HepG2 (cell line): ENCODE measurements around the gene ABCB6. TPM values are rescaled to one million over a fixed set of nuclear protein-coding genes. Genes with fewer than 3 reads are reported as not detected.

Experiments
- CREM ChIP-seq, 2 experiments: sonication (generic) in 1 of 2; formaldehyde crosslinking in 1 of 2; IDR thresholded peaks; 2 replicates each; pipeline versions ENCODE4 v1.4.0 to v1.6.1; 2016 to 2020; ENCODE audit warnings: antibody characterized with exemption in 1 of 2, mild to moderate bottlenecking in 1 of 2, missing genetic modification reagents in 1 of 2
- GMEB2 ChIP-seq: IDR thresholded peaks from 2 replicates; pipeline ENCODE4 v1.6.1; 2016; ENCODE audit warnings: missing biosample characterization, missing genetic modification reagents, low read depth
- KIAA2018 ChIP-seq: sonication (generic); formaldehyde crosslinking; IDR thresholded peaks from 2 replicates; pipeline ENCODE4 v1.5.0; 2020; ENCODE audit warnings: mild to moderate bottlenecking, missing genetic modification reagents, borderline replicate concordance
- POGZ ChIP-seq: sonication (generic); formaldehyde crosslinking; IDR thresholded peaks from 2 replicates; pipeline ENCODE4 v1.4.0; 2020; ENCODE audit warnings: mild to moderate bottlenecking, missing genetic modification reagents
- RBFOX2 ChIP-seq: fragments of 200-400 bp; formaldehyde crosslinking; IDR thresholded peaks from 2 replicates; pipeline ENCODE4 v1.6.1; 2017; ENCODE audit warnings: low read depth, mild to moderate bottlenecking, low read length
- SMARCC2 ChIP-seq: fragments of 450-650 bp; IDR thresholded peaks from 2 replicates; pipeline ENCODE4 v1.6.1; 2017; ENCODE audit warnings: antibody characterized with exemption, mild to moderate bottlenecking
- SYNCRIP ChIP-seq: fragments of 200-400 bp; formaldehyde crosslinking; IDR thresholded peaks from 2 replicates; pipeline ENCODE4 v1.6.1; 2018; ENCODE audit warnings: mild to moderate bottlenecking, low read depth, low read length; ENCODE audit not compliant: insufficient read depth
- UBTF ChIP-seq: sonication (generic); formaldehyde crosslinking; IDR thresholded peaks from 2 replicates; pipeline ENCODE4 v1.4.0; 2020; ENCODE audit warnings: mild to moderate bottlenecking, missing genetic modification reagents
- ZC3H13 ChIP-seq: sonication (generic); formaldehyde crosslinking; IDR thresholded peaks from 2 replicates; pipeline ENCODE4 v1.8.1; 2023; ENCODE audit warnings: mild to moderate bottlenecking, missing genetic modification reagents, moderate library complexity
- ZNF124 ChIP-seq: sonication (generic); formaldehyde crosslinking; IDR thresholded peaks from 2 replicates; pipeline ENCODE4 v1.4.0; 2020; ENCODE audit warnings: missing genetic modification reagents
- ZNF543 ChIP-seq: sonication (generic); formaldehyde crosslinking; IDR thresholded peaks from 2 replicates; pipeline ENCODE4 v1.4.0; 2020; ENCODE audit warnings: mild to moderate bottlenecking, missing genetic modification reagents
- ZNF564 ChIP-seq: sonication (generic); formaldehyde crosslinking; IDR thresholded peaks from 2 replicates; pipeline ENCODE4 v1.8.1; 2023; ENCODE audit warnings: mild to moderate bottlenecking, missing genetic modification reagents
- ZNF569 ChIP-seq: sonication (generic); formaldehyde crosslinking; IDR thresholded peaks from 2 replicates; pipeline ENCODE4 v1.5.0; 2020; ENCODE audit warnings: mild to moderate bottlenecking, missing genetic modification reagents, moderate library complexity, borderline replicate concordance
- ZNF598 ChIP-seq: sonication (generic); formaldehyde crosslinking; IDR thresholded peaks from 2 replicates; pipeline ENCODE4 v1.5.1; 2020; ENCODE audit warnings: mild to moderate bottlenecking, missing genetic modification reagents, borderline replicate concordance
- ZNF713 ChIP-seq: sonication (generic); formaldehyde crosslinking; IDR thresholded peaks from 2 replicates; pipeline ENCODE4 v1.4.0; 2020; ENCODE audit warnings: mild to moderate bottlenecking, missing genetic modification reagents
- polyA plus RNA-seq, 8 experiments: library from polyadenylated mRNA; depleted of rRNA in 3 of 8; stranded (reverse) in 7 of 8; unstranded in 1 of 8; fragments of >200 nt; fragmentation: Illumina TruSeq in 4 of 8; extraction: Trizol in 4 of 8; gene quantifications; 2 replicates each; pipeline versions ENCODE4 v1.2.1 to v1.2.3, GENCODE V29; 2011 to 2016; ENCODE audit warnings: low read depth in 4 of 8, missing spikeins in 1 of 8, mixed read lengths in 1 of 8; ENCODE audit not compliant: insufficient read depth in 1 of 8
- total RNA-seq, 5 experiments: library from RNA; depleted of rRNA; stranded (reverse); fragments of >200 nt; fragmentation: Illumina TruSeq; extraction: Trizol; gene quantifications; 2 replicates each; pipeline ENCODE4 v1.2.3, GENCODE V29; 2016; ENCODE audit warnings: low read depth in 1 of 5

Gene ABCB6
- total and polyA plus RNA-seq, 2 of the 13 experiments (the other 11 are each of a cell fraction or from before 2014, with no cell fraction given), result 91.1 to 137 TPM

GRCh38 chr2:219229305-219230058 is 10.7 kb upstream of the ABCB6 start, which contains the start of the genes ANKZF1 and ATG9A (continued):
- peak; percentile 93; the same call in 1 of the 2 replicates for TF ChIP-seq KIAA2018
- 0 out of 2 replicates have a peak, but pooled peaks have one; percentile 72 for TF ChIP-seq ZNF569 (CRISPR knock-in tag)
- TF ChIP-seq SMARCC2, result no peak
- no peak for TF ChIP-seq ZC3H13 (CRISPR knock-in tag)
- TF ChIP-seq SYNCRIP, result no peak
- peak; percentile 56; the same call in 1 of the 2 replicates for TF ChIP-seq GMEB2 (CRISPR knock-in tag)
- peak; percentile 53; the same call in 1 of the 2 replicates for TF ChIP-seq ZNF564 (CRISPR knock-in tag)
- peak; percentile 33 for TF ChIP-seq UBTF (CRISPR knock-in tag)
- peak; percentile 88 for TF ChIP-seq CREM (IDR thresholded peaks at IDR 0.05)
- TF ChIP-seq CREM (CRISPR knock-in tag; IDR thresholded peaks at IDR 0.05), result no peak
- TF ChIP-seq ZNF598 (CRISPR knock-in tag), result peak; percentile 93
- TF ChIP-seq ZNF543 (CRISPR knock-in tag), result no peak; the same call in 1 of the 2 replicates
- 0 out of 2 replicates have a peak, but pooled peaks have one; percentile 41 for TF ChIP-seq POGZ (CRISPR knock-in tag)
- peak; percentile 93 for TF ChIP-seq RBFOX2
- TF ChIP-seq ZNF713, result no peak
- peak; percentile 67; the same call in 1 of the 2 replicates for TF ChIP-seq ZNF124
